Left lung (tissue), 10 donors: ENCODE data around the gene CAMTA1. TPM values are rescaled to one million over a fixed set of nuclear protein-coding genes. Genes with fewer than 3 reads are reported as not detected.

Experiments used
- ATAC-seq: fragments of 200-7000 bp; cut with Tn5 transposase; one replicate; pipeline ENCODE4 v1.9.1; 2020; ENCODE audit warnings: moderate library complexity
- DNase-seq, 4 donors: peaks; one replicate each; pipeline ENCODE4 v3.0.0-alpha.2; 2013 to 2020
- H3K27ac ChIP-seq, 2 donors: fragments of 200-600 bp; sonication (generic) in 1 of 2; one replicate each; pipeline versions ENCODE4 v1.5.0 to v1.8.0; 2020 to 2021
- H3K27me3 ChIP-seq, 2 donors: fragments of 200-600 bp; sonication (generic) in 1 of 2; one replicate each; pipeline versions ENCODE4 v1.5.0 to v1.8.0; 2020 to 2021
- H3K36me3 ChIP-seq, 2 donors: fragments of 200-600 bp; sonication (generic) in 1 of 2; one replicate each; pipeline versions ENCODE4 v1.5.0 to v1.8.0; 2020 to 2021
- H3K4me1 ChIP-seq, 2 donors: fragments of 200-600 bp; one replicate each; pipeline ENCODE4 v1.8.0; 2021
- H3K4me3 ChIP-seq, 2 donors: fragments of 200-600 bp; sonication (generic) in 1 of 2; one replicate each; pipeline versions ENCODE4 v1.5.0 to v1.8.0; 2020 to 2021; ENCODE audit warnings: mild to moderate bottlenecking in 1 of 2
- H3K9me3 ChIP-seq, 2 donors: fragments of 200-600 bp; sonication (generic) in 1 of 2; one replicate each; pipeline versions ENCODE4 v1.5.0 to v1.8.0; 2020 to 2021
- CTCF ChIP-seq, 2 donors: fragments of 200-600 bp; sonication (generic) in 1 of 2; IDR thresholded peaks; one replicate each; pipeline versions ENCODE4 v1.5.0 to v1.8.0; 2021; ENCODE audit warnings: antibody characterized with exemption in 2 of 2
- intact Hi-C, 2 donors: fragments of 100-400 bp; cut with DNase I; formaldehyde crosslinking; loops; one replicate each; pipeline versions ENCODE4 v1.11.2 to v1.14.2; 2022
- polyA plus RNA-seq, 6 donors: library from polyadenylated mRNA; unstranded; fragments of 120-200 nt; gene quantifications; one replicate each; pipeline ENCODE4 v1.2.1, GENCODE V29; 2013; ENCODE audit not compliant: insufficient read length in 6 of 6
- total RNA-seq, 2 donors: library from RNA; stranded (reverse); fragmentation: NEBNext Ultra II Directional; extraction: Animal tissue kit (Norgen Biotek cat#: 25700); gene quantifications; one replicate each; pipeline ENCODE4 v1.2.1, GENCODE V29; 2021
- donor health status: DM: no; HTN: yes; CAD: no.
- donor health status: DM: no; HTN: no; CAD: no.

CAMTA1 gene
- total and polyA plus RNA-seq, 8 donors, result 42.7 to 69.1 (median 49.4) TPM

- ATAC-seq, result no peak
- no peak for DNase-seq
- intact Hi-C loops, result no loop called here
- H3K27ac ChIP-seq, result no peak overlapping the region
- no peaks in the 10 kb centered on the region for H3K36me3 ChIP-seq
- peaks cover 0 to 16% of the 10 kb centered on the region in 2 donors for H3K27me3 ChIP-seq
- no peak for TF ChIP-seq CTCF (IDR thresholded peaks at IDR 0.05)
- H3K4me3 ChIP-seq, result no peak overlapping the region
- peaks cover 0 to 3% of the 10 kb centered on the region in 2 donors for H3K4me1 ChIP-seq
- no peaks in the 10 kb centered on the region for H3K9me3 ChIP-seq
Observed at GRCh38 chr1:6756457-6756856, 28.8 kb upstream of the CAMTA1 start.

- no peaks in the 10 kb centered on the region for H3K4me1 ChIP-seq
- no peak for DNase-seq
- H3K27me3 ChIP-seq, result peaks cover 0 to 9% of the 10 kb centered on the region in 2 donors
- intact Hi-C loops, result no loop called here
- no peak for ATAC-seq
- no peak overlapping the region for H3K4me3 ChIP-seq
- H3K9me3 ChIP-seq, result no peaks in the 10 kb centered on the region
- no peaks in the 10 kb centered on the region for H3K36me3 ChIP-seq
- TF ChIP-seq CTCF (IDR thresholded peaks at IDR 0.05), result no peak
- H3K27ac ChIP-seq, result no peak overlapping the region
Observed at GRCh38 chr1:6757719-6758435, 27.4 kb upstream of the CAMTA1 start.

- DNase-seq (no peak), ATAC-seq (no peak)
- no peaks in the 10 kb centered on the region for H3K4me1 ChIP-seq
- no peaks in the 10 kb centered on the region for H3K9me3 ChIP-seq
- no peak overlapping the region for H3K4me3 ChIP-seq
- H3K27me3 ChIP-seq, result peaks cover 0 to 4% of the 10 kb centered on the region in 2 donors
- intact Hi-C loops, result no loop called here
- H3K36me3 ChIP-seq, result no peaks in the 10 kb centered on the region
- TF ChIP-seq CTCF (IDR thresholded peaks at IDR 0.05), result no peak
- H3K27ac ChIP-seq, result no peak overlapping the region
Observed at GRCh38 chr1:6761196-6761737, 24.0 kb upstream of the CAMTA1 start.

- no peak for ATAC-seq
- Histone ChIP-seq H3K9me3 (no peaks in the 10 kb centered on the region), H3K4me3 (no peak overlapping the region), H3K4me1 (no peaks in the 10 kb centered on the region), H3K36me3 (no peaks in the 10 kb centered on the region), H3K27ac (no peak overlapping the region), H3K27me3 (peaks cover 0 to 4% of the 10 kb centered on the region in 2 donors)
- no peak for DNase-seq
- no peak for TF ChIP-seq CTCF (IDR thresholded peaks at IDR 0.05)
- intact Hi-C loops, result no loop called here
Observed at GRCh38 chr1:6762060-6762459, 23.2 kb upstream of the CAMTA1 start.

GRCh38 chr1:6770751-6771440, 14.4 kb upstream of the CAMTA1 start:
- Histone ChIP-seq H3K27ac (no peak overlapping the region), H3K9me3 (no peaks in the 10 kb centered on the region), H3K4me1 (no peaks in the 10 kb centered on the region), H3K27me3 (peaks cover 0 to 28% of the 10 kb centered on the region in 2 donors), H3K36me3 (no peaks in the 10 kb centered on the region), H3K4me3 (no peak overlapping the region)
- no peak for DNase-seq
- intact Hi-C loops, result no loop called here
- ATAC-seq, result no peak
- TF ChIP-seq CTCF (IDR thresholded peaks at IDR 0.05), result no peak
